Duodenal mucosa (tissue), 2 donors: ENCODE data around the gene STAG1.
"Not testable (repeated sequence)": the region's sequence is repeated elsewhere in the genome, so short reads cannot be mapped to it uniquely, and the experiment has no call there.

Source experiments
- H3K27ac ChIP-seq: one replicate; pipeline ENCODE4 v1.7.0; 2013; ENCODE audit warnings: low read depth, low read length
- H3K27me3 ChIP-seq, 2 donors: one replicate each; pipeline ENCODE4 v1.7.0; 2013; ENCODE audit warnings: low read length in 2 of 2, control low read depth in 1 of 2; ENCODE audit not compliant: insufficient read depth in 2 of 2, control insufficient read depth in 1 of 2
- H3K36me3 ChIP-seq, 2 donors: one replicate each; pipeline ENCODE4 v1.7.0; 2013; ENCODE audit warnings: low read length in 2 of 2, control low read depth in 1 of 2; ENCODE audit not compliant: insufficient read depth in 2 of 2, control insufficient read depth in 1 of 2
- H3K4me1 ChIP-seq, 2 donors: one replicate each; pipeline ENCODE4 v1.7.0; 2013; ENCODE audit warnings: low read length in 2 of 2, control low read depth in 1 of 2; ENCODE audit not compliant: insufficient read depth in 2 of 2, control insufficient read depth in 1 of 2
- H3K4me3 ChIP-seq, 2 donors: one replicate each; pipeline ENCODE4 v1.7.0; 2013; ENCODE audit warnings: low read length in 2 of 2, low read depth in 1 of 2
- H3K9ac ChIP-seq, 2 donors: one replicate each; pipeline ENCODE4 v1.7.0; 2013; ENCODE audit warnings: low read length in 2 of 2, low read depth in 1 of 2
- H3K9me3 ChIP-seq, 2 donors: one replicate each; pipeline ENCODE4 v1.7.0; 2013; ENCODE audit warnings: low read length in 2 of 2, control low read depth in 1 of 2; ENCODE audit not compliant: control insufficient read depth in 1 of 2

Gene STAG1

DNA sequence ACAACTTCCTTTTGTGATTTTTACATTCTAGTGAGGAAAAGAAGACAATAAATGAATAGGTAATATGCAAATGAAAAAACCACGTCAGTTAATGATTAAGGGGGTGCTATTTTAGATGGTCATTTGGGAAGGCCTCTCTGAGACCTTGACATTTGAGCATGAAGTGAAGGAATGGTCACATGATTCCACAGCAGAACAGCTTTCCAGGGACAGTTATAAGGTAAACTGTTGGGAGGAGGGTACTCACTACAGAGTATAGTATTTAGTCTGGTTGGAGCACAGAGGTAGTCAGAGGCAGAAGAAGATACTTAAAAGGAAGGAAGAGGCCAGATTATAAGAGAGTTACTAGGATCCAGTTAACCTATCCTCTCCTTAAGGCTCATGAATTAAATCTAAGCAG is 246.5 kb downstream of the STAG1 start:
- H3K27ac ChIP-seq, result no peak overlapping the region
- H3K4me1 ChIP-seq, result no peaks in the 10 kb centered on the region
- no peak overlapping the region for H3K4me3 ChIP-seq
- H3K27me3 ChIP-seq, result no peaks in the 10 kb centered on the region
- H3K9ac ChIP-seq, result no peak overlapping the region
- H3K36me3 ChIP-seq, result peaks cover 3 to 9% of the 10 kb centered on the region in 2 donors
- H3K9me3 ChIP-seq, result no peaks in the 10 kb centered on the region

DNA sequence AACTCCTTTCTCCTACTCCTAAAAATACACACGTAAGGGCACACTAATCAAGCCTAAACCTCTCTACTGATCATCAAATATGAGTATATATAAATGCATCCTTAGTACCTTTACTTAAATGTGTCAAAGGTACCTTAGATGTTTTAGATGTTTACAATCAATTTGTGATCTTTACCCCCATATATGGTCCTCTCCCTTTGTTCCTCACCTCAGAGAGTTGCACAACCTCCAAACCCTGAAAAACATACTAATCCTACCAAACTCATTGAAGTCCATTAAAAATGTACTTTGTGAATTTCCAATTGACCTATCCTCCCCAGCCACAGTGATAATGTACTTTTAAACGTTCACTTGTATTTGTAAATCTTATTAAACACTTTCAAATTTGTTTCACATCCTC is 249.1 kb downstream of the STAG1 start:
- Histone ChIP-seq H3K9me3 (no peaks in the 10 kb centered on the region), H3K9ac (no peak overlapping the region), H3K27me3 (no peaks in the 10 kb centered on the region), H3K4me3 (no peak overlapping the region), H3K36me3 (peaks cover 3 to 12% of the 10 kb centered on the region in 2 donors), H3K4me1 (no peaks in the 10 kb centered on the region), H3K27ac (no peak overlapping the region)

DNA sequence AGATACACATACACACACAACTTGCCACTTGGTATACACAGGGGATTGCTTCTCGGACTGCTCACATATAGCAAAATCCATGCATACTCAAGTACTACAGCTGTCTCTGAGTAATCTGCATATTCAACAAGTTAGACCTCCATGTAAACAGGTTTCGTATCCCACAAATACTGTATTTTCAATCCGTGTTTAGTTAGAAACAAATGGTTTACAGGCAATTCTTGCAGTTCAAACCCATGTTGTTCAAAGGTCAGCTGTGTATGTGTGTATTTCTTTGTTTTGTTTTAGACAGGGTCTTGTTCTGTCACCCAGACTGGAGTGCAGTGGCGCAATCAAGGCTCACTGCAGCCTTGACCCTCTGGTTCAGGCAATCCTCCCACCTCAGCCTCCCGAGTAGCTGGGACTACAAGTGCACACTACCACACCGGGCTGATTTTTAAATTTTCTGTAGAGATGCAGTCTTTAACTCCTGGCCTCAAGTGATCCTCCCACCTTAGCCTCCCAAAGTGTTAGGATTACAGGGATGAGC is 253.2 kb downstream of the STAG1 start:
- no peak overlapping the region for H3K27ac ChIP-seq
- H3K9me3 ChIP-seq, result no peaks in the 10 kb centered on the region
- H3K4me1 ChIP-seq, result no peaks in the 10 kb centered on the region
- no peak overlapping the region for H3K4me3 ChIP-seq
- H3K27me3 ChIP-seq, result no peaks in the 10 kb centered on the region
- H3K36me3 ChIP-seq, result peaks cover 3 to 12% of the 10 kb centered on the region in 2 donors
- H3K9ac ChIP-seq, result no peak overlapping the region

DNA sequence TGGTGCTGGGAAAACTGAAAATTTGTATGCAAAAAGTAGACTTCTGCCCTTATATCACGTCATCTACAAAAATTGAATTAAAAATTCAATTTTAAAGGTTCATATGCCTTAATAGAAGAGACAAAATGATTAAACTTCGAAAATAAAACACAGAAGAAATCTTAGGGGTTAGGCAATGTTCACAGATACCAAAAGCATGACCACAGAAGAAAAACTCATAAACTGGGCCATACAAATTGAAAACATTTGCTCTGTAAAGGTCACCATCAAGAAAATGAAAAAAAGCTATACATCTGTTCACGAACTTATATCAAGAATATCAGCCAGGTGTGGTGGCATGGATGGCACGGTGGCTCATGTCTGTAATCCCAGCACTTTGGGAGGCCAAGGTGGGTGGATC is 257.0 kb downstream of the STAG1 start:
- no peaks in the 10 kb centered on the region for H3K27me3 ChIP-seq
- H3K4me3 ChIP-seq, result no peak overlapping the region
- H3K9ac ChIP-seq, result no peak overlapping the region
- no peaks in the 10 kb centered on the region for H3K4me1 ChIP-seq
- no peak overlapping the region for H3K27ac ChIP-seq
- H3K36me3 ChIP-seq, result peaks cover 3 to 7% of the 10 kb centered on the region in 2 donors
- no peaks in the 10 kb centered on the region for H3K9me3 ChIP-seq

DNA sequence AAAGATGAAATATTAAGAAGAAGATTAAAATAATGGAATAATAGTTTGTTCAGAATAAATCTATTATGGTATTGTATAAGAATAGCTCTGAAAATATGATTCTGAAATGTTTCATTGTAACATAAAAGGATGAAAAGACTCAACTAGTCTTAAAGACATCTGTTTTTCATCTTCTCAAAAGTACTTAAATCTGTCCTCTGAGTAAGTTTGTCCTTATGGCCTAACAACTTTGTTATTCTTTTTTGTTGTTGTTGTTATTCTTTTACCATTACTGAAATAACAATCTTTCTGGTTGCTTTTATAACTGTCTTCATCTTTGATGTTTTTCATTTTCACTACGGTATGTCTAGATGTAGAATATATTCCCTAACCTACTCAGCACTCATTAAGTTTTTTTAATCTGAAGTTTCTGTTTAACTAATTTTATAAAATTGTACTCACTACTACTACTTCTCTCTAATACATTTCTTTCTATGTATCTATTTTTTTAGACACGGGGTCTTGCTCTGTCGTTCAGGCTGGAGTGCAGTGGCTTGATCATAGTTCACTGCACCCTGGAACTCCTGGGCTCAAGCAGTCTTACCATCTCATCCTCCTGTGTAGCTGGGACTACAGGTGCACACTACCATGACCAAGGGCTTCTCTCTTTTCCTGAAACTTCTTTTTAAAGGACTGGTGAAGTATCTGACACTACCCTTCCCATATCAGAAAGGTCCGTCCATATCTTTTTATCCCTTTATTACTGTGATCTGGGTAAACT is 261.4 kb downstream of the STAG1 start:
- Histone ChIP-seq H3K4me3 (no peak overlapping the region), H3K36me3 (peaks cover 10 to 12% of the 10 kb centered on the region in 2 donors), H3K9me3 (no peaks in the 10 kb centered on the region), H3K27me3 (no peaks in the 10 kb centered on the region), H3K4me1 (no peaks in the 10 kb centered on the region), H3K27ac (no peak overlapping the region), H3K9ac (no peak overlapping the region)

DNA sequence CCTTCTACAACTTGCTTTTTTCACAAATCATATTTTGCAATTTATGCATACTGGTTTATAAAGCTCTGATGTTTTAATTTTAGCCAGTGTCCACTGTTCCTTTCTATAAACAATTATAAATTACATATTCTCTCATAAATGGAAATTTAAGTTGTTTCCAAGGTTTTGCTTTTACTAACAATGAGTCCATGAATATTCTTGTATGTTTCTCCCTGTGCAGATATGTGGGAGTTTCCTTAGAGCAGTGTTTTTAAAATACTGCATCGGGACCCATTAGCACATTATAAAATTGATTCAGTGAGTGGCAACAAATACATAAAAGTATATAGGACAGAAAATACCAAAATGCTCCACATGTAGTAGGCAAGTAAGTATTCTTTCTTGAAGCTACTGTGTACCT is 266.4 kb downstream of the STAG1 start:
- H3K4me1 ChIP-seq, result no peaks in the 10 kb centered on the region
- no peak overlapping the region for H3K27ac ChIP-seq
- H3K9me3 ChIP-seq, result no peaks in the 10 kb centered on the region
- peaks cover 3 to 12% of the 10 kb centered on the region in 2 donors for H3K36me3 ChIP-seq
- H3K27me3 ChIP-seq, result no peaks in the 10 kb centered on the region
- H3K4me3 ChIP-seq, result no peak overlapping the region
- no peak overlapping the region for H3K9ac ChIP-seq

DNA sequence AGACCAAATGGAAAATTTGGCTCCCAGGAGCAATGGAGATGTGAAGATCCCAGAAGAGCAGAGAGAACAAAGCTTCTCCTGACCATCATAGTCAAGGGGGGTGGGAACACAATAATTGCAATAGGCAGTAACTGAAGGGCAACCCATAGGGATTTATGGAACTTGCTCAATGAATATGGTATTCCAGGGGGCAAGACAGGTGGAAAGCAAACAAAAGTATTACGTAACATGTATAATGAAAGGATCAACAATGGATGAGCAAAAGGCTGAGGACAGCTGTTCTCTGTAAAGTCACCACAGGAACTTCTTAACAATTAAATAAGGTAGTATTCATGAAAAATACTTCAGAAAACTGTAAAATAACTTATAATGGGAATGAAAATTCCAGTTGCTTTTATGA is 275.9 kb downstream of the STAG1 start:
- Histone ChIP-seq H3K36me3 (peaks cover 4 to 31% of the 10 kb centered on the region in 2 donors), H3K4me1 (no peaks in the 10 kb centered on the region), H3K27ac (no peak overlapping the region), H3K27me3 (no peaks in the 10 kb centered on the region), H3K4me3 (no peak overlapping the region), H3K9me3 (no peaks in the 10 kb centered on the region), H3K9ac (no peak overlapping the region)

DNA sequence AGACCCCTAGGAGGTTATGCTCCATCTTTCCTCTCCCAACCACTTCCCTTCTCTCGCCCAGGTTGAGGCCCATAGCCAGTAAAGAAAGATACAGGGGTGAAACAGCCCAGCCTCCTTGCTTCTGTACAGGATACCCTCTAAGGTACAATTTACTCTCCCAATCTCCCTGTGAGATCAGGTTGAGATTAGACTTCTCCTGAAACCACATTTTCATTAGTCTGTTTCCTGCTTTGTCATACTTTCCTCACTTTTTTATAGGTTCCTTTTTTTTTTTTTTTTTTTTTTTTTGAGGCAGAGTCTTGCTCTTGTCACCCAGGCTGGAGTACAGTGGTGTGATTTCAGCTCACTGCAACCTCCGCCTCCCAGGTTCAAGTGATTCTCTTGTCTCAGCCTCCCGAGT is 277.3 kb downstream of the STAG1 start:
- peaks cover 4 to 31% of the 10 kb centered on the region in 2 donors for H3K36me3 ChIP-seq
- H3K27ac ChIP-seq, H3K9ac ChIP-seq, H3K9me3 ChIP-seq, H3K4me1 ChIP-seq, H3K4me3 ChIP-seq, H3K27me3 ChIP-seq: not testable (repeated sequence)

DNA sequence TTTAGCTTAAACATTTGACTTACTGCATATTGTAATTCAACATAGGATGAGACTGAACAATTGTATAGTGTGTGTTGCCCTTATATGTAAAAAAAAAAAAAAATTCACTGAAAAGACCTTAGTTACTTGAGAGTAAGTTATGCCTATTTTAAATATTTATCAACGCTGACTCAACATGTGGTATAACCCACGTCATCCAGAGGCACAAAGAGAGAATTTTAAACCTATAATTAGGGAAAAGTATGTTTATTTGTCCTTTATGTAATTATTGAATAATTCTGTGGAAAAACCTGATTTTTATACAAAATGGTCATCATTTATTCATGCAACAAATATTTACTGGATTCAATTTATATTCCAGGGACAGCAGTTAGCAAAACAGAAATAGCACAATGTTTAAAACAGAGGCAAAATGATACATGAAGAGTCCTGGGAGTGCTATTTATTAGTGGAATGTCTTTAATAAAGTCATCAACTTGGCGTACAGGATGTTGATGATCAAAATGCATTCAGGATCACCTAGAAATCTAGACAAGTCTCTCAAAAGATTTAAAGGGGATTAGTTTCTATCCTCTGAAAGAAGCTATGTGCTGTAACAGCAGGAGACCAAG is 278.4 kb downstream of the STAG1 start:
- no peaks in the 10 kb centered on the region for H3K9me3 ChIP-seq
- H3K9ac ChIP-seq, result no peak overlapping the region
- peaks cover 4 to 31% of the 10 kb centered on the region in 2 donors for H3K36me3 ChIP-seq
- no peaks in the 10 kb centered on the region for H3K4me1 ChIP-seq
- H3K4me3 ChIP-seq, result no peak overlapping the region
- H3K27ac ChIP-seq, result no peak overlapping the region
- no peaks in the 10 kb centered on the region for H3K27me3 ChIP-seq

DNA sequence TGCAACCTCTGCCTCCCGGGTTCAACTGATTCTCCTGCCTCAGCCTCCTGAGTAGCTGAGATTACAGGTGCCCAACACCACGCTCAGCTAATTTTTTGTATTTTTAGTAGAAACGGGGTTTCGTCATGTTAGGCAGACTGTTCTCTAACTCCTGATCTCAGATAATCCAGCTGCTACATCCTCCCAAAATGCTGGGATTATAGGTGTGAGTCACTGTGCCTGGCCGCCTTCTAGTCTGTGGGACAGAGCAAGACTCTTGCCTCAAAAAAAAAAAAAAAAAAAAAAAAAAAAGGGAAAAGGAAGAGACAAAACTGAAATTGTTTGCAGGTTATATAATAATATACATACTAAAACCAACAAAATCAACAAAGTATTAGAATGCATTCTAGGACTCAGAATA is 286.9 kb downstream of the STAG1 start:
- H3K36me3 ChIP-seq, result peaks cover 0 to 8% of the 10 kb centered on the region in 2 donors
- H3K9ac ChIP-seq, result no peak overlapping the region
- no peak overlapping the region for H3K27ac ChIP-seq
- H3K4me3 ChIP-seq, result no peak overlapping the region
- H3K27me3 ChIP-seq, result no peaks in the 10 kb centered on the region
- no peaks in the 10 kb centered on the region for H3K9me3 ChIP-seq
- no peaks in the 10 kb centered on the region for H3K4me1 ChIP-seq
